IPS-18c (cell line): ENCODE measurements around the gene AREL1.

Experiments used
- H3K4me3 ChIP-seq: 2 replicates; pipeline ENCODE4 v1.7.0; 2013; ENCODE audit warnings: low read depth, mild to moderate bottlenecking, low read length, moderate library complexity; ENCODE audit not compliant: insufficient read depth
- H3K9me3 ChIP-seq: one replicate; pipeline ENCODE4 v1.6.1; 2013; ENCODE audit warnings: mild to moderate bottlenecking, low read length, moderate library complexity; ENCODE audit not compliant: control insufficient read depth, insufficient read depth

The AREL1 gene

DNA sequence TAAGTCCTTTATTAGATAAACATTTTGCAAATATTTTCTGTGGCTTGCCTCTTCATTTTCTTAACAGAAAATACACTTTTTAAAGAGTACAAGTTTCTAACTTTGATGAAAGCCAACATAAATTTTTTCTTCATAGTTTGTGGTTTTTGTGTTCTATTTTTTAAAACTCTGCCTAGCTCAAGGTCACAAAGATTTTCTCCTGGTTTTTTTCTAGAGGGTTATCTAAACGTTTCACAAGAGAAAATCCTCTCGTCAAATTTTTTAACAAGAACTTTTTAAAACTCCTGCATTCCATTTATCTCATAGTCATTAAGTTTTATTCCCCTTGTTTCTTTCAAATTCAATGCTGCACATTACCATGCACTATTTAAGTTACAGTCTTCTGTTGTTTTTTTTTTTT, 8.2 kb downstream of the AREL1 start:
- H3K9me3 ChIP-seq = peaks cover 3% of the 10 kb centered on the region
- H3K4me3 ChIP-seq = no peak overlapping the region

DNA sequence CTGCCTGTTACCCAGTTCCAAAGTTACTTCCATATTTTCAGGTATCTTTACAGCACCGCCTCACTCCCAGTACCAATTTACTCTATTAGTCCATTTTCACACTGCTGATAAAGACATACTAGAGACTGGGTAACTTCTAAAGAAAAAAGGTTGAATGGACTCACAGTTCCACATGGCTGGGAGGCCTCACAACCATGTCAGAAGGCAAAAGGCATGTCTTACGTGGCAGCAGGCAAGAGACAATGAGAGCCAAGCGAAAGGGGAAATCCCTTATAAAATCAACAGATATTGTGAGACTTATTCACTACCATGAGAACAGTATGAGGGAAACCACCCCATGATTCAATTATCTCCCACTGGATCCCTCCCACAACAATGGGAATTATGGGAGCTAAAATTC, 9.8 kb downstream of the AREL1 start:
- Histone ChIP-seq H3K9me3 (peaks cover 3% of the 10 kb centered on the region), H3K4me3 (no peak overlapping the region)

DNA sequence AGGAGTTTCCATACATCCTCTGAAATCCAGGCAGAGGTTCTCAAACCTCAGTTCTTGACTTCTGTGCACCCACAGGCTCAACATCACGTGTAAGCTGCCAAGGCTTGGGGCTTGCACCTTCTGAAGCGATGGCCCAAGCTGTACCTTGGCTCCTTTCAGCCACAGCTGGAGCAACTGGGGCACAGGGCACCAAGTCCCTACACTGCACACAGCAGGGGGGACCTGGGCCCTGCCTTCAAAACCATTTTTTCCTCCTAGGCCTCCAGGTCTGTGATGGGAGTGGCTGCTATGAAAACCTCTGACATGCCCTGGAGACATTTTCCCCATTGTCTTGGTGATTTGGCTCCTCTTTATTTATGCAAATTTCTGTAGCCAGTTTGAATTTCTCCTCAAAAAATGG, 10.6 kb downstream of the AREL1 start:
- Histone ChIP-seq H3K9me3 (peaks cover 3% of the 10 kb centered on the region), H3K4me3 (no peak overlapping the region)

DNA sequence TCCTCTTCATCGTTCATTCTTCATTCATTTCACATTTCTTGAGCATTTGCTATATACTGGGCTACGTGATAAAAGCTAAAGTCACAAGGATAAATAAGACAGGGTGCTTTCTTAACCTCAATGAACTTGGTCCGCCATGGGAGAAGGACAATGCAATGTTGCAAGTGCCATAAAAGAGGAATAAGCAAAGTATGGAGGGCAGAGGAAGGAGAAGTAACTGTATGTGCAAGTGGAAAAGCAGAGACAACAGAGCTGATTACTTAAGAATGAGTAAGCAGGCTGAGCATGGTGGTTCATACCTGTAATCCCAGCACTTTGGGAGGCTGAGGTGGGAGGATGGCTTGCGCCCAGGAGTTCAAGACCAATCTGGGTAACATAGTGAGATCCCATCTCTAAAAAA, 14.4 kb downstream of the AREL1 start:
- H3K9me3 ChIP-seq = peaks cover 3% of the 10 kb centered on the region
- no peak overlapping the region for H3K4me3 ChIP-seq

DNA sequence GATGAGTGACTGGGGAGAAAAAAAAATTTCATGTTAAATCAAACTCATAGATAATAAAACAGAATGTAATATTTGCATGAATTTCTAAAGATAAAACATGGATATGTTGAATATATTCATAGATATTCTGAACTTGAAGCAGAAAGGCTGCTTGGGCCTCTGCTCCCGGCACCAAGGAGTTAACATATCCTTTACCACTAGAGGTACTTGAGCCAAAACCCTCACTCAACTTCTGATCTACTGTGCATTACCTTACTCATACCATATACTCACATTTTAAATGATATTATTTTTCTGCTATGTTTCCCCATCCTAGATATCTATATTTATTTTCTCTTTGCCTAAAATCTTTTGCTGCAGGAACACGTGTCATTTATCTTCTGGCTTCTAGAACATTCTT, 14.9 kb downstream of the AREL1 start:
- peaks cover 3% of the 10 kb centered on the region for H3K9me3 ChIP-seq
- no peak overlapping the region for H3K4me3 ChIP-seq

DNA sequence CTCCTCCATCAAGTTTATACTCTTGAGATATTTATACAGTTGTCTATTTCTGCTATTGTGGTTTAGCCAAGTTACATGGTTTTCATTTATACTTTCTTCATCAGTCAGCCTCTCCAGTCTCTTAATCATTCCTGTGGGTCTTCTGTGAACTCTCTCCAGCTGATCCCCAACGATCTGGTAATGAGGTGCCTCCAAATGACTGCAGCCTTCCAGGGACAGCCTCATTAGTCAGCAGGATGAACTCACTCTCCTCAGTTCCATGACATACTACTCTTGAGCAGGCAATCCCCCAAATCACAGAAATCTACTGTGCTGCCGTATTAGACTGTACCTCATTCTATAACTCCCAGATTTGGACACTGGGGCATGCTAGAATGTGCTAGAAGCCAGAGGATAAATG, 15.3 kb downstream of the AREL1 start:
- no peak overlapping the region for H3K4me3 ChIP-seq
- peaks cover 3% of the 10 kb centered on the region for H3K9me3 ChIP-seq

DNA sequence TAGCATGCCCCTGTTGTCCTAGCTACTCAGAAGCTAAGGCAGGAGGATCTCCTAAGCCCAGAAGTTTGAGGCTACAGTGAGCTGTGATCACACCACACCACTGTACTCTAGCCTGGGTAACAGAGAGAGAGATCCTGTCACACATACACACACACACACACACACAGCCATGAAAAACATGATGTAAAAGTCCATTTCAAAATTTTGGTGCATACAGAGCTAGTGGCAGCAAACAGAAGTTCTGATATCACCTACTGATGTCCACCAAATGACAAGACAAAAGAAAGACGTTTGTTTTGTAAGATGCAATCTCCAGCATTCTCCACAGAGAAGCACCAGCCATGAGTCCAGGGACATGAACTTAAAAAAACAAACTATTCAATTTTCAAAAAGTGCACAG, 15.9 kb downstream of the AREL1 start:
- Histone ChIP-seq H3K9me3 (no peaks in the 10 kb centered on the region), H3K4me3 (no peak overlapping the region)

DNA sequence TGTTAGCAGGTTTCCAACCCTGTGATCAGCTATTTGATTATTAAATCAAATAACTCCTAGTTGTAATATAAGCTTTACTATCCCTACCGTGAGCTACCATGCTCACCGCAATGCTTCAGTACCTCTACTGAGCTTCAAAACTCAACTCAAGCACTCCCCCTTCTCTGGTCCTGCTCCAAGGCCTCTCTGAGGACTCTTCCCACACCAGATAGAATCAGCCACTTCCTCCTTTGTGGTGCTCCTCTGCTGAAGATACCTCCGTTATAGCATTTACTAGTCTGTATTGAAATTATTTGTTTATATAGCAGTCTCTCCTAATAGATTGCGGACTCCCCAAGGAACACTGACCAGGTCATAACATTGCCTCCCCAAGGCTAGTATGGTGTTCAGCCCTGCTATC, 17.5 kb downstream of the AREL1 start:
- Histone ChIP-seq H3K4me3 (no peak overlapping the region), H3K9me3 (no peaks in the 10 kb centered on the region)

DNA sequence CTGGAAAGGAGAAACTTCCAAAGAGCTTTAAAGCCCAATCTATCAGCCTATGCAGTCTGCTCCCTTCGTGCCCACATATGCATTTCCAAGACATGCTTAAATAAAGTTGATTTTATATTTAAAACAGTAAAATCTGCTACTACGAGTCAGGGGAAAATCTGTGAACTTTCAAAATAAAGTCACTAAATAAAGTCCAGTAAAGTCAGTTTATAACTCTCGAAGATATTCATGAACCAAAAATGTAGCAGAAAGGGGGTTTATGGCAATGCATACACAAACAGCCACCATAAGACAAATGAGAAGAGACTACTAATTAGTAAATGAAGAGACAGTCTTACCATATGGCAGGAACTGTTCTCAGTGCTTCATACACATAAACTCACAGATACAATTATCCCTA, 19.7 kb downstream of the AREL1 start:
- H3K9me3 ChIP-seq = no peaks in the 10 kb centered on the region
- no peak overlapping the region for H3K4me3 ChIP-seq

DNA sequence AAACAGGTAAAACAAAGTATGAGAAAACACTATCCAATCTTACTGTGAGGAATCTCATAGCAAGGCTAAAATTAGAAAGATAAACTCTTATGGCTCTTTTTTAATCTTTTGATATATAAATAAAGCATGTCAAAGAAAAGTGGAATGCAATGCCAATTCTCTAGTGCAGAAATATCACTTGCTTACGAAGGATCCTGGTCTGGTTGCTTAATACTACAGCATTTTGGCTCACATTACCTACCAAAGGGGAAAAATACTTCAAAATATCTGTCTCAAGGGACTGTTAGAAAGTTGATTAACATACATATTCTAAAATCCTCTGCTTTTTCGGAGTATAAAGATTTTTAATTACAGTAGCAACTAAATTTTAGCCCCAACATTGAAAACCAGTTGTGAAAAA, 21.4 kb downstream of the AREL1 start:
- no peaks in the 10 kb centered on the region for H3K9me3 ChIP-seq
- H3K4me3 ChIP-seq = no peak overlapping the region

DNA sequence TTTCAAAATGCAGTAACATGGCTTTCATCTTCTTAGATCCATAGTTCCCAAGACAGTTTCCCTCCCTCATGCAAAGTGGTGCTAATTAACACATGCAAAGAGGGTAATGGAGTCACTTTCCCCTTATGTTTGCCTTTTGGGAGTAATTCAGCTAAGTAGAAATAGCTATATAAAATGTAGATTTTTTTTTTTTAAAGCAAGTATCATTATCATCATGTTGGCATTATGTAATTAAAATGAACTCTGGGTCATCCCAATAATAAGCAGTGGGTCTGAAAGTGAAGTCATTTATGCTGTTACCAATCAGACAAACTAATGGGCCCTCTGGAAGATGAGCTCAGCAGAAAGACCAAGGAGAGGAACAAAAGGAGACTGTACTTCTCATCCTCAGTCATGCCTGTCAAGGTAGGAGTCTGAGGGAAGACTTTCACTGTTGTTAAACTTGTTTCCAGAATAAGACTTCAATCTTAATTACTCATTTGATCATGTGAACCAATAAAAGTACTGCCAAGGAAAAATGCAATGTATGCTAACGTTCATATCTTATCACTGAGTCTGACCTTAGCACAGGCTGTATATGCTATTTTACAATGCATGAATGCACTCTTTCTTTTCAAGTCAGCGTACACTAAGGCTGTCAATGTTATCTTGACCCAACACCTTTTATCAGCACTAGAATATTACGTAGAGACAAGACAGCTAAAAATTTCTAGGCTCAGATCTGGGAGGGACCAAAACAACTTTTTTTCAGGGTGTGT, 26.8 kb downstream of the AREL1 start:
- Histone ChIP-seq H3K9me3 (no peaks in the 10 kb centered on the region), H3K4me3 (no peak overlapping the region)

DNA sequence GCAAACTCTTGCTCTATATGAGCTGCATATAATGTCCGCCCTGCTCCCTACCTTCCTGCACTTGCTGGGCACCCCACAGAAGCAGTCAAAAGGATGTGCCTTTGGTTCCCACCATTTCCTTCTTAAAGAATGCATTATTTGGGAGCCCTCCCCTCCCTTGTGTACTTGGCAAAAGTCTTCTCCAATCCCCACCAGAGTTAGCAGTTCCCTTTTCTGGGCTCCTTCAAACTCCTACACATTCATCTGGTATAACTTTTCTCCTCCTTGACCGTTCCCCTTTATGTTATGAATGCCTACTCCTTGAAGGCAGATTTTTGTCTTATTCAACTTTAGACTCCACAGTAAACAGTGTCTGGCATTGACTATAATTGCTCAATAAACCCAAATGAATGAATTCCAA, 27.8 kb downstream of the AREL1 start:
- H3K4me3 ChIP-seq = no peak overlapping the region

DNA sequence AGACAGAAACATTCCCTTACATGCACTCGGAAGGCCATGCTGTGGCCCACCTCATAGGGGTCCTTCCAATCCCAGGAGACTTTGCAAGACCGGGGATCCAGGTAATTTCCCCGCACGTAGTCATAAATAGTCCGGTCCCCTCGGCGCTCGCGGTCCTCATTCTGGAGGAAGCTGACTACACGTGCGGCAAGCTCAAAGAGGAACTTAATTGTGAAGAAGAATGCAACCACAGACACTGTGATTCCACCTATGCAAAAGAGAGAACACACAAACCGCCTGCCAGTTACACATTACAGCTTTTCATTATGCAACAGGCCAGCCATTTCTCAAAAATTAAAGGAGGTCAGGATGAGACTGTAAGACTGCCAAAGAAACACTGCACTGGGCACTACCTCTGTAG, 28.4 kb downstream of the AREL1 start:
- Histone ChIP-seq H3K9me3 (no peaks in the 10 kb centered on the region), H3K4me3 (no peak overlapping the region)

More for the DNA sequence above, 27.8 kb downstream of the AREL1 start:
- H3K9me3 ChIP-seq = no peaks in the 10 kb centered on the region

DNA sequence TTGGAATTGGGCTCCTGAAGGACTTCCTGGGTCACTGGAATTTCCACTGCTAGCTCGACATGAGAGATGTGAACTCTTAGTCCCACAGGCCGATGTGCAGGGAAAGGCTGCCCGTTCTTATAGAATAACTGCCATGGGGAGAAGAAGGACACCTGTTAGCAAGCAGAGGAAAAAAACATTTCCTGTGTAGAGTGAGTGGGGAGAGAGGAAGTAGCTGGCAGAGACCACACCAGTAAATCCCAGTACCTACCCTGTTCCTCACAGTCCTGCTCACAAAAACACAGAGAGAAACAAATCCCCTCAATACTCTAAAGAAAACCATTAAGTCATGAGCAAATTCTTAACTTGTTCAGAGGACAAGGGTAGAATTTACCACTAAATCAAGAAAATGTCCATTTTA, 29.5 kb downstream of the AREL1 start:
- Histone ChIP-seq H3K4me3 (no peak overlapping the region), H3K9me3 (no peaks in the 10 kb centered on the region)

DNA sequence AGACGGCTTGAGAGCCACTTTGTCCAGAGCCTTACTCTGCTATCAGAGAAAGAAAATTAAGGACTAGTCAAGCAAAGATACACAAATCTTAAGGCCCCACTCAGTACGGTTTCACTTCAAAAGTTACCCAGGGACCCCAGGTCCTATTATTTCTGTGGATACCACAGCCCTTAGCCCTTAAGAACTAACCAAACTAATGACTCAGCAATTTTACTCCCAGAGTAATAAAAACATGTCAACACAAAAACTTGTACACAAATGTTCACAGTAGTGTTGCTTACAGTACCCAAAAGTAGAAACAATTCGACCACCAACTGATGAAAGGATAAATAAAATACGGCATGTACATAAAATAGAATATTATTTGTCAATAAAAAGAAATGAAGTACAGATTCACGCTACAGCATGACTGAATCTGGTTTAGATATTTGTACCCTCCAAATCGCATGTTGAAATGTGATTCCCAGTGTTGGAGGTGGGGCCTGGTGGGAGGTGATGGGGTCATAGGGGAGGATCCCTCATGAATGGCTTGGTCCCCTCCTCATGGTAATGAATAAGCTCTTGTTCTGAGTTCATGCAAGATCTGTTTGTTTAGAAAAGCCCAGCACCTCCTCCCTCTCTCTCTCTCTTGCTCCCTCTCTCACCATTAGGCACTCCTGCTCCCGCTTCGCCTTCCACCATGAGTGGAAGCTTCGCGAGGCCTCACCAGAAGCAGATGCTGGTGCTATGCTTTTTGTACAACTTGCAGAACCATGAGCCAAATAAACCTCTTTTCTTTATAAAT, 30.5 kb downstream of the AREL1 start:
- no peaks in the 10 kb centered on the region for H3K9me3 ChIP-seq
- no peak overlapping the region for H3K4me3 ChIP-seq

DNA sequence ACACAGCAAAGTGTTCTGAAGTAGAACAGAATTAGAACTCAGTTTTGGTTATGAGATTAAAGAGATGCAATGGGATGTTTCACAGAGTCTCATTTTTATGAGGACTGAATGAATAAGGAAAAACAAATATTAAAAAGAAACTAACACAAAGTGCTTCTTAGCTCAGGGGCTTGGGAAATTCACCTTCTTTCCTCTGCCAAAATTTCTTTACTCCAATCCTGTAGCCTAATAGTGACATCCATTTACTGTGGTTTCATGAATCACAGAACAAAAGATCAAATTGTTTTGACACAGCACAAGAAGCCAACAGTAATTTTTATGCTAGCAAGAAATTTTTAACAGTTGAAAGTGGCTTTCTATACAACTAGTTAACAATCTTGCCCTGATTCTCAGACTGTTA, 37.7 kb downstream of the AREL1 start:
- Histone ChIP-seq H3K9me3 (no peaks in the 10 kb centered on the region), H3K4me3 (no peak overlapping the region)

DNA sequence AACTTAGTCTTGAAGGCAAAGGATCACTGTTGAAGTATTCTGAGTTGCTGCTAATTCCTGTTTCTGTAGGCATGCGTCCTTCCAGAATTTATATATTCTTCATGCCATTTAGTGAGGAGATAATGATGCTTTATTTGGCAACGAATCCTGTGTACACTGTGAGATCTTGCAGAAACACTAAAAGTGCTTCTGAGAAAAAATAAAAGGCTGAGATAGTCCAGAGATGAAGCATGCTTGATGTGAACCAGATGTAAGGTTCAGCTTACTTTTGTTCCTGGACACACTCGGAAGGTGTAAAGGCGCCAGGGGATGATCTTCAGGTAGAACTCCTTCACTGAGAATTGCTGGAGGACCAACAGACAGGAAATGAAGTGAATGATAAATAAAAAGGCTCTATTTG, 39.1 kb downstream of the AREL1 start:
- Histone ChIP-seq H3K9me3 (no peaks in the 10 kb centered on the region), H3K4me3 (no peak overlapping the region)

DNA sequence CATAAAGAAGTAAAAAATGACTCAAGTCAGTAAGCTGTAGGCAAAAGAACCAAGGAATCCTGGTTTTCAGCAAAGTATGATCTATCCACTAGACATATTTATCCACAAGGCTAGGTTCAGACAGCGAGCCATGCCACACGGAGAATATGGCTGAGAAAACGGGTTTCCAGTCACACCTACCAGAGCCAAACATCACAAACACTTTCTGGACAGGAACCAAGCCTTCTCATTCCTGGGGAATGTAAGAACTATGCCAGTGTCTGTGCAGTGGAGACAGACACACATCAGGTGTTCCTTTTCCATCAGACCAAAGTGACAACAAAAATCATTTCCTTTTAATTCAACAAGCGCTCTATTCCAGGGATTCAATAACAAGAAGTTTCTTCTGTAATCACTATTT, 41.1 kb downstream of the AREL1 start:
- Histone ChIP-seq H3K9me3 (no peaks in the 10 kb centered on the region), H3K4me3 (no peak overlapping the region)
